D721Med (cell line): ENCODE data around the gene MTX1.

ENCODE experiments used
- DNase-seq: peaks from one replicate; pipeline ENCODE4 v3.0.0; 2011; ENCODE audit warnings: low spot score; ENCODE audit not compliant: insufficient read length
- FAIRE-seq: peaks from 2 replicates; lab custom pipeline; 2011; peaks lifted over from hg19 to GRCh38; lab: Jason Lieb, UNC
- TF ChIP-seq, protein P1 (sequence below): IDR thresholded peaks from 2 replicates; pipeline ENCODE4 v1.5.1; 2012; ENCODE audit warnings: mild to moderate bottlenecking, control low read depth; ENCODE audit not compliant: insufficient read depth; ENCODE audit errors: missing control alignments

MTX1 gene

DNA sequence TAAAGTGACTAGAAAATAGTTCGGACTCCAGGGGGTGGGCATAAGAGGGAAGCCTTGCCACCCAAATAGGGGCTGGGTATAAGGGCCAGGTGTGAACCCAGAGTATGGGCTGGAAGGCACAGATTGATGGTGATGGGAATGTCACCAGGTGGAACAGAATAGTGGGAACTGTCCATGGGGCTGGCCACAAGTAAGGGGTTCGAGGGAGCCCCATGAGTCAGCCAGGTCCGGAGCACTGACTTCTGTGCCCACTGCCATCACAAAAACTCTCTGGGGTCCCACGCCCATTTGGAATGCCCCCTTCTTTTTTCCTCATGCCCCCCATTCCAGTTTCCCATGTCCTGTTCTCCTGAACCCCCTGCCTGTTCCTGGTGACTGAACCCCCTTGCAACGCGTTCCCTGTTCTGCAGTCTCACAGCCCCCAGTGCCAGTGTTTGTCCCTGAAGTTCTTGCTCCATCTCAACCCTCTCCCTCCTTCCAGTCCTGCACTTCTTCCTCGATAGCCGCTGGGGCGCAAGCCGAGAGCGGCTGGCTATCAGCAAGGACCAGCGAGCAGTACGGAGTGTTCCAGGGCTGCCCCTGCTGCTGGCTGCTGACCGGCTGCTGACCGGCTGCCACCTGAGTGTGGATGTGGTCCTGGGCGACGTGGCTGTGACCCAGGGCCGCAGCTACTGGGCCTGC, 27.0 kb upstream of the MTX1 start:
- DNase-seq, result no peak
- TF ChIP-seq, protein P1, sequence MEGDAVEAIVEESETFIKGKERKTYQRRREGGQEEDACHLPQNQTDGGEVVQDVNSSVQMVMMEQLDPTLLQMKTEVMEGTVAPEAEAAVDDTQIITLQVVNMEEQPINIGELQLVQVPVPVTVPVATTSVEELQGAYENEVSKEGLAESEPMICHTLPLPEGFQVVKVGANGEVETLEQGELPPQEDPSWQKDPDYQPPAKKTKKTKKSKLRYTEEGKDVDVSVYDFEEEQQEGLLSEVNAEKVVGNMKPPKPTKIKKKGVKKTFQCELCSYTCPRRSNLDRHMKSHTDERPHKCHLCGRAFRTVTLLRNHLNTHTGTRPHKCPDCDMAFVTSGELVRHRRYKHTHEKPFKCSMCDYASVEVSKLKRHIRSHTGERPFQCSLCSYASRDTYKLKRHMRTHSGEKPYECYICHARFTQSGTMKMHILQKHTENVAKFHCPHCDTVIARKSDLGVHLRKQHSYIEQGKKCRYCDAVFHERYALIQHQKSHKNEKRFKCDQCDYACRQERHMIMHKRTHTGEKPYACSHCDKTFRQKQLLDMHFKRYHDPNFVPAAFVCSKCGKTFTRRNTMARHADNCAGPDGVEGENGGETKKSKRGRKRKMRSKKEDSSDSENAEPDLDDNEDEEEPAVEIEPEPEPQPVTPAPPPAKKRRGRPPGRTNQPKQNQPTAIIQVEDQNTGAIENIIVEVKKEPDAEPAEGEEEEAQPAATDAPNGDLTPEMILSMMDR, result no peak
- no peak for FAIRE-seq

DNA sequence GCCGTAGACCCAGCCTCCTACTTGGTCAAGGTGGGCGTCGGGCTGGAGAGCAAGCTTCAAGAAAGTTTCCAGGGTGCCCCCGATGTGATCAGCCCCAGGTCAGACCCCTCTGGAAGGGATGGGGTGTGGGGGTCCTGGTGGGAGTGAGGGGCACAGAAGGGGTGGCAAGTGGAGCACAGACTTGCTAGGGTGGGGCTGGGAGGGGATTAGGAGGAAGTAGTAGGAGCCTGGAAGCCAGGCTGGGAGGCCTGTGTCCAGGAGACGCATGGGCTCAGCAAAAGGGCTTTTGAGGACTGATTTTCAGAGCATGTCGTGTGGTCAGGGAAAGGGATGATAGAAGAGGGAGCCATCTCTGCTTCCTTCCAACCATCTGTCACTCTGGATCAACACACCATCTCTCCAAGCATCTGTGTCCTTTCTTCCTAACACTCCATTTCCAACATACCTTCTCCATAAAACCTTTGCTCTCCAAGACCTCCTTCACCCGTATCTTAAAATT, 26.4 kb upstream of the MTX1 start:
- TF ChIP-seq, protein P1, result no peak
- DNase-seq, result no peak
- no peak for FAIRE-seq

DNA sequence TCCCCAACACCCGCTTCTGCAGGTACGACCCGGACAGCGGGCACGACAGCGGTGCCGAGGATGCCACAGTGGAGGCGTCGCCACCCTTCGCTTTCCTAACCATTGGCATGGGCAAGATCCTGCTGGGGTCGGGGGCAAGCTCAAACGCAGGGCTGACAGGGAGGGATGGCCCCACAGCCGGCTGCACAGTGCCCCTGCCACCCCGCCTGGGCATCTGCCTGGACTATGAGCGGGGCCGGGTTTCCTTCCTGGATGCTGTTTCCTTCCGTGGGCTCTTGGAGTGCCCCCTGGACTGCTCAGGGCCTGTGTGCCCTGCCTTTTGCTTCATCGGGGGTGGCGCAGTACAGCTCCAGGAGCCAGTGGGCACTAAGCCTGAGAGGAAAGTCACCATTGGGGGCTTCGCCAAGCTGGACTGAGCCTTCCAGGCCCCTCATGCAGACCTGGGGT, 24.7 kb upstream of the MTX1 start:
- DNase-seq (no peak), FAIRE-seq (no peak)
- TF ChIP-seq, protein P1, result no peak

DNA sequence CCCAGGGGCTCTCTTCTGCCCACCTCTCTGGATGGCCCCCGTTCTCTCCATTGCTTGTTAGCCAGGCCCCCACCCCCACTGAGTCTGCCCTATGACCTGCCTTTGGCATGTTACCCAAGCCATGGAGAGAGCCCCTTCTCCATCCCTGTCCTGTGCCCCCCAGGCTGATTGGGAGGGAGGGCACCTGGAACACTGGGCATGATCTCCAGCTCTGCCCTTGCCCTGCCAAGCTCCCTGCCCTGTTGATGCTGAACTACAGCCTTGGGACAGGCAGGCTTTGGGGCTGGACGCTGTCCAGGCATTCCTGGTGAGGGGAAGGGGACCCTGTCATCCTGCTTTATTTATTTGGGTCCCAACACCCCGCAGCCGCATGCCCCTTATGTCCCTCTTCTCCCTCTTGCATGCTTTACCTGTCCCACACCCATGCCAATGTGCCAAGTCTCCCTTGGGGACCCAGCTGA, 24.1 kb upstream of the MTX1 start:
- FAIRE-seq (no peak), DNase-seq (no peak)

DNA sequence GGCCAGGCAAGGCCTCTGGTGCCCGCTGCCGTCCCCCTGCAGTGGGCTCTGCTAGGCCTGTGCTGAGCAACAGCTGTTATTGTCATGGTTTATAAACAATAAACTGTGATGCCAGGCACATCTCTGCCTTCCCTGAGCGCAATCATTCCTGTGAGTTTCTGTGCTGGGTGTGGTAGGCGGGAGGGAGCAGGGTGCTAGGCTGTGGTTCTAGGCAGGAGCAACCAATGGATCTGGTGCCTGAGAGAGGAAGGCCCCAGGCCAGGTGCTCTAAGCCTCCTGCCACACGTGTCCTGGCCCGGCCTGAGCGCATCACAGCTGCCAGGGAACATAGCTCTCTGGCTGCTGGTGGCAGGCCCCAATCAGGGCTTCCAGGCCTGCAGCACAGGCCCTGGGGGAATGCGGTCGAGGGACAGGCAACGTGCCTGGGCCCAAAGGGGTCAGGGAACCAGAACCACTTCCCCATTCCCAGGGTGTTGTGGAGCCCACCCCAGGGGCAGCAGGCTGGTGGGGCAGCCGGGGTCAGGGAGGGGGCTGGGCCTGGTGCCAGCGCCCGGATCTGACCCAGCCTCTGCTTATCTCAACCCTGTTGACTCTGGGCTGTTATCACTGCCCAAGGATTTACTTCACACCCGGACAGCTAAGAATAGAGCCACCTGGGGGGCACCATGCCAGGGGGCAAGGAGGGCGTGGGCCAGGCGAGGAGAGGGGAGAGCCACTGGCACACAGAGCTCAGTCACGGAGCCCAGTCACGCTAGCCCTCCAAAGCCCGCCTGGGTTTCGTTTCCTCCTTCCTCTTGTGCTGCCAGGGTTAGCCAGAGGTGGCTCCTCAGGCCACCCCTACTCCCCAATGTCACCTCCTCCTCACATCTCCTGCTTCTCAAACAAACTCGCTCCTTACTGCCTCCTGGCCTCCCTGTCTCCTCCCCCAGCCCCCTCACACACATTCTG, 23.4 kb upstream of the MTX1 start:
- no peak for DNase-seq
- TF ChIP-seq, protein P1, result no peak
- no peak for FAIRE-seq

More for the DNA sequence above, 24.1 kb upstream of the MTX1 start:
- TF ChIP-seq, protein P1, result no peak

DNA sequence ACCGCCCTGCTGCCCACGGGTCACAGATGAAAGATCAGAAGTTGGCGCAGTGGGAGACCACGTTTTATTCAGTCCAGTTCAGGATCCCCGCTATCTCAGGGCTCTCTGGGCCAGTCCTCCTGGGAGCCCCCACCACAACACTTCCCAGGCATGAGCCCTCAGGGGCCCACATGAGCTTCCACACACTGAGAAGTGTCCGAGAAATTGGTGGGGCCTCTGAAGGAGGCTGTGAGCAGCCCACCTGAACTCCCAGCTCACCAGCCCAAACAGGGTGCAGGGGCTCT, 22.8 kb upstream of the MTX1 start:
- TF ChIP-seq, protein P1, result no peak
- no peak for FAIRE-seq
- no peak for DNase-seq
